SHP77 treated with DMSO at 0.1 percent for 48 hours (cell line): ENCODE results near the gene FGFBP2.

Source experiments
- DNase-seq: peaks from one replicate; lab custom pipeline; 2025; lab: John Stamatoyannopoulos, UW

FGFBP2 gene

GRCh38 chr4:15963001-15963451, at the start of gene FGFBP2:
FGFBP2 (minus strand) TSS chr4:15963175; CDS start chr4:15963129, 46 bp downstream.
- DNase-seq: no peak

GRCh38 chr4:16011173-16011572, 48.2 kb upstream of the FGFBP2 start:
- no peak for DNase-seq

GRCh38 chr4:16009153-16009552, 46.2 kb upstream of the FGFBP2 start:
- DNase-seq: no peak

GRCh38 chr4:16007471-16008095, 44.6 kb upstream of the FGFBP2 start:
- no peak for DNase-seq

GRCh38 chr4:16006771-16007446, 43.9 kb upstream of the FGFBP2 start:
- no peak for DNase-seq

GRCh38 chr4:16005676-16006075, 42.7 kb upstream of the FGFBP2 start:
- DNase-seq: no peak

GRCh38 chr4:16001484-16001858, 38.5 kb upstream of the FGFBP2 start:
- peak; percentile 2 for DNase-seq

GRCh38 chr4:16000708-16001483, 37.9 kb upstream of the FGFBP2 start:
- no peak for DNase-seq

GRCh38 chr4:15996773-15997172, 33.8 kb upstream of the FGFBP2 start:
- DNase-seq: no peak

- no peak for DNase-seq
Measured at GRCh38 chr4:15995826-15996225, 32.9 kb upstream of the FGFBP2 start.

GRCh38 chr4:15992167-15992485, 29.2 kb upstream of the FGFBP2 start:
- DNase-seq: no peak

- DNase-seq: no peak
Measured at GRCh38 chr4:15990570-15991285, 27.8 kb upstream of the FGFBP2 start.

GRCh38 chr4:15989424-15989823, 26.4 kb upstream of the FGFBP2 start:
- DNase-seq: no peak

- DNase-seq: no peak
Measured at GRCh38 chr4:15988222-15988621, 25.2 kb upstream of the FGFBP2 start.

- no peak for DNase-seq
Measured at GRCh38 chr4:15986907-15987306, 23.9 kb upstream of the FGFBP2 start.

GRCh38 chr4:15983610-15984009, 20.6 kb upstream of the FGFBP2 start:
- DNase-seq: no peak

- DNase-seq: no peak
Measured at GRCh38 chr4:15982842-15983524, 20.0 kb upstream of the FGFBP2 start.

- DNase-seq: no peak
Measured at GRCh38 chr4:15976456-15977447, 13.8 kb upstream of the FGFBP2 start.

GRCh38 chr4:15971068-15971801, 8.3 kb upstream of the FGFBP2 start:
- DNase-seq: no peak
